ENCODE data around the gene PLA2G4D. TPM values are rescaled to one million over a fixed set of nuclear protein-coding genes. Genes with fewer than 3 reads are reported as not detected.

Gene PLA2G4D
- polyA plus RNA-seq, 1 experiment, result not detected

Other genes starting within 250 kb of the PLA2G4D start
- gene SPTBN5, start 200.5 kb downstream of the PLA2G4D start, polyA plus RNA-seq (2011; rRNA removed), result 0.14 and 0.30 TPM in 2 replicates
- 19.3 and 22.4 TPM in 2 replicates for gene EHD4, start 122.0 kb downstream of the PLA2G4D start, polyA plus RNA-seq (2011; rRNA removed)
- gene PLA2G4E, start 73.5 kb downstream of the PLA2G4D start, polyA plus RNA-seq (2011; rRNA removed), result not detected in 2 replicates
- gene PLA2G4F, start 62.1 kb upstream of the PLA2G4D start, polyA plus RNA-seq (2011; rRNA removed), result not detected in 2 replicates
- gene VPS39, start 113.7 kb upstream of the PLA2G4D start, polyA plus RNA-seq (2011; rRNA removed), result 67.3 and 69.0 TPM in 2 replicates
- gene GANC, start 178.6 kb upstream of the PLA2G4D start, polyA plus RNA-seq (2011; rRNA removed), result 14.6 and 16.5 TPM in 2 replicates
- 27.2 and 37.4 TPM in 2 replicates for gene TMEM87A, start 178.9 kb upstream of the PLA2G4D start, polyA plus RNA-seq (2011; rRNA removed)

All from AG04450 (cell line).